DMS53 (cell line): ENCODE results near the gene CACNA1G.

Experiments
- DNase-seq: peaks from one replicate; lab custom pipeline; 2025; lab: John Stamatoyannopoulos, UW

CACNA1G gene

DNA sequence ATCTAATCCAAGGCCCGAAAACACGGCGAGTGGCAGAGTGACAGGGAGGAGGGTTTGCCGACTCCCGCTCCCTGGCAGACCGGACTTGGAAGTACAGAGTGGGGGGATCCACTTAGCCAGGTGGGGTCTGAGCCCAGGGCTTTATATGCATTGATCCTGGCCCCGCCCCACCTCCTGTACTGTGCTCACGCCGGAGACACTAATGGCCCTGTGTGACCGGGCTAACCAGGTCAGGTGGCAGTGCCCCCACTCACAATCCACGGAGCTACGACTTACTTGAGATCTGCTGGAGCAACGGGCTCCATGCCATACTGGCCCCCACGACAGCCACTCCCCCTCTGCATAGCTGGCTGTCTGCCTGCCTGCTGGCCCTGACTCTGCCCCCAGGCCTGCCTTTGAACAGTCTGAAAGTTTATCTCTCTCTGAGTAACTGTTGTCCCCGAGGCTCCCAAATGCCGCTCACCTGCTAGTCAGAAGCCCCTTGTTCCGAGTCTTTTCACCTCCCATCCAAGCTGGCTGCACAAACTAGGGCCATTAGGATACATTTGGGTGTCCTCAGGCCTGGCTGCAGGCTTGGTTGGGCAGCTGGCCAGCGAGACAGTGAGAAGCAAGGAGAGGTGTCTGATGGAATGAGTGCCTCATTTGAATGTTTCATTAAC is 28.0 kb downstream of the CACNA1G start:
- DNase-seq, result no peak

DNA sequence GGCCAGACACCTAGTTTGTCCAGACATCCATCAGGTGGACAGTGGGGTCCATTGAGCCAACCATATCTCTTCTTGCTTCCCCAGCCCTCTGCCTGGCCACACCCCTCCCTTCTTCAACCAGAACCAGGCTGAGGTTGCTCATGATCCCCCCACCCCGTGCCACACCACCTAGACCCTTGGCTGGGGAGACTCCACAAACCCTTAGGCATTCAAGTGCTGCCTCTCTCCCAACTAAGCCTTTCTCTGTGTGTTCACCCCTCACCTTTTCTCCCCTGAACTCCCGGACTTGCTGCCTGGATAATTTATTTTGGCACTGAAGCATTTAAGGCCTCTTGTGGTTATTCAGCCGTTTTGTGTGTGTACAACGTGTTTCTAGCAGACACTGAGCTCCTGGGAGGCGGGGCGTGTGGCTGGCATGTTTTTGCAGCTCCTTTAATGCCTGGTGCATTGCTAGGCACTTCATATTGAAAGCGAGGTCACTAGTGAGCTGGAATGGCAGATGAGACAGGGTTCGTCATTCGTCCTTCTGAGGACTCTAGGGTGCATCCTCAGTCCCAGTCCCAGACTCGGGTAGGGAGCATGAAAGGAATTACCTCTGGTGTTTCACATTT is 28.7 kb downstream of the CACNA1G start:
- peak; percentile 62 for DNase-seq

DNA sequence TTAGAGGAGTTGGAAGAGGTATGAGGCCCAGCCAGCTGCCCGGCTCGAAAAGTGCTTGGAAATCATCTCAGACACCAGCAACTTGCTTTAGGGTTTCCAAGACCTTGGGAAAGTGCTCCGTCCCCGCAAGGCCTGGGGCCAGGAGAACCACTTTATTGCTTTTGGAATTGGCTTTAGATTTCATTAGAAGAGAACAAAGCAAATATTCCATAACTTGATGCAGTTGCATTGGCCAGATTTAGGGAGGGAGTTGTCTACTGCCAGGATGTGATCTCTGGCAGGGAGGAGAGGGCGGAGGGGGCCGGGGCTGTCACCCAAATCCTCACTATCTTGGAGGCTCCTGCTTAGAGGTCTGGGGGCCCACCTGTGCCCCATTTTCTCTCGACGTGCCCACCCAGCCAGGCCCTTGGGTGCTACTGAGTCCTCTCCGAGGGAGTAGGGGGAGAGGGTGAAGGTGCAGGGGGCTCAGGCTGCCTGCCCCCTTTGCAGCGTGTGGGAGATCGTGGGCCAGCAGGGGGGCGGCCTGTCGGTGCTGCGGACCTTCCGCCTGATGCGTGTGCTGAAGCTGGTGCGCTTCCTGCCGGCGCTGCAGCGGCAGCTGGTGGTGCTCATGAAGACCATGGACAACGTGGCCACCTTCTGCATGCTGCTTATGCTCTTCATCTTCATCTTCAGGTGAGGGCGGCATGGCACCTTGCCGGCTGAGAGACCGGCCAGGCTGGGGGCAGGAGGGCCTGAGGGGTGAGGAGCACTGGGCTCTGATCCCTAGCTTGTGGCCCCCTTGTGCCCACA is 30.6 kb downstream of the CACNA1G start:
- no peak for DNase-seq

DNA sequence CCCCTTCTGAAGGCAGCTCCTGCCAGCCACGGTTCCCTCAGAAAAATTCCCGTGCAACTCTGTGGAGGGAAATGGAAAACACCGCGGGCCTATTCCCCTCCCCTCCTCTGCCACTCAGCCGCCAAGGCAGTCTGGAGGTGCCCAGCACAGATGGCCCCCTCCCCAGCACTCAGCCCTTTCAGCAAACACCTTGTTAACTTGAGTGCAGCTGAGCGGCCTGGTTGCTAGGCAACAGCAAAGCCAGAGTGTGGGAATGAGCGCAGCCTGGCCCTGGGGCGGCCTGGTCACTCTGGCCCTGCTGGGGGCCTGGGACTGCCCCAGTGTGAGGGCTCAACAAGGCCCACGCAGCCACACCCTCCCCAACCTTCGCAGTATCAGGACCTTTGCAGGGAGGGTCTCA is 32.8 kb downstream of the CACNA1G start:
- peak; percentile 96 for DNase-seq

DNA sequence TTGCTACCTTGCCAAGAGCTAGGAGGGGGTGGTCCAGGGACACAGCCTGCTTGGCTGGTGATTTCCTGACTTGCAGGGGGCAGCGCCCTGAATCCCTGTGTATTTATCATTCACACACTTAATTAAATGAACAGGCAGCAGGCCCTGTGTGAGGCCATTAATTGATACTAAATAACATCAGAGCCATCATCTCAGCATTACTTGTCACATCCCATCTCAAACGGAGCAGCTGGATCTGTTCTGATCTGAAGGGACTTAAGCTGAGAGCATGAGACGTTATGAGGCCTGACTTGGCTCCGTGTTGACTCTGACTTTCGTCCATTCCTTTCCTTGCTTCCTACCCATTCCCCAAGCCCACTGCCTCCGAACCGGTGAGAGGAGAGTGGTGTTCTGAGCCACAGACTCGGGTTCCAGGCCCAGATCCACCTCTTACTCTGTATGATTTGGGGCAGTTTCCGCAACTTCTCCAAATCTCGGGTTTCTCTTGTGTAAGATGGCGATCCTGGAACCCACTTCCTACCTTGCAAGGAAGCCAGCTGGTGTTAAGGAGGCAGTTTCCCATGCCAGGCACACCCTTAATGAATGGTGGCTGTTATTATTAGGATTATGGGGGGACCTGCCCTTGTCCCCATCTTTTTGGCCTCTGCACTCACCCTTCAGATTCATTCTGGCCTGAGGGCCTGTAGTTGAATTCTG is 33.8 kb downstream of the CACNA1G start:
- peak; percentile 22 for DNase-seq

DNA sequence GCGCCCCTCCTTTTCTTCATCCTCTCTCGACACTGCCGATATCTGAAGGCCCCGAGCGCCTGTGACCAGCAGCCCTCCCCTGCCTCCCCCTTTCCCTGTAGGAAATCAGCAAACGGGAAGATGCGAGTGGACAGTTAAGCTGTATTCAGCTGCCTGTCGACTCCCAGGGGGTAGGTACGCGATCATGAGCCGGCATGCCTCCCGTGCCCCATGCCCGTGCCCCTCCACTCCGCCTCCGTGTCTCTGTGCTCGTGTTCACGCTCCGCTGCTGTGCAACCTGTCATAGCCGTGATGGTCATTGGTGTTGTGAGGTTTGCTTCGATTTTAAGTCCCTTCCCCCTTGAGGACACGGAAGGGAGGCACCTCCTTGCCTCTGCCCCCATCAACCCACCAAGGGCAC is 34.4 kb downstream of the CACNA1G start:
- DNase-seq, result no peak

DNA sequence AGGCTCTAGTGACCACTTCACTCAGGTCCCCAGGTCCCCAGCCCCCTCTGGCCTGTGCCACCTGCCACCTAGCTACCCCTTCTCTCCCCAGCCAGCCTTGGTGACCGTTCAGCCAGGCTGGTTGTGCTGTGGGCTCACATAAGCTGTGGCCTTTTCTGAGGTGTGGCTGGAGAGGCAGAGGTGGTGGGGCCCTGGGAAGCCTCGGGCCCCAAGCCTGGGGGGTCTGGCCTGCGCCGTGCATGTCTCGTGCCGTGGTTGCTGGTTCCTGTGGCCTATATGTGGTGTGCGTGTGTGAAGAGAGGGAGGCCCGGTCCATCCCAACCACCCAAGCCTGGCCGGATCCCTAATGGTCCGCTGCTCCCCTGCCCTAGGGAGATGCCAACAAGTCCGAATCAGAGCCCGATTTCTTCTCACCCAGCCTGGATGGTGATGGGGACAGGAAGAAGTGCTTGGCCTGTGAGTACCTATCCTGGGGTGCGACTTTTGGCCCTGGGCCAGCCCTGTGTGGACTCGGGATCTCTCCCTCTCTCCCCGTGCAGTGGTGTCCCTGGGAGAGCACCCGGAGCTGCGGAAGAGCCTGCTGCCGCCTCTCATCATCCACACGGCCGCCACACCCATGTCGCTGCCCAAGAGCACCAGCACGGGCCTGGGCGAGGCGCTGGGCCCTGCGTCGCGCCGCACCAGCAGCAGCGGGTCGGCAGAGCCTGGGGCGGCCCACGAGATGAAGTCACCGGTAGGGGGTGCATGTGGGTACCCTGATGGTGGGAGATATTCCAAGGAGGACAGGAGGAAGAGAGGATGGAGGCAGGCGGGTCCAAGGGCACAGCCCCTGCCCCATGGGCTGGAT is 35.9 kb downstream of the CACNA1G start:
- no peak for DNase-seq

DNA sequence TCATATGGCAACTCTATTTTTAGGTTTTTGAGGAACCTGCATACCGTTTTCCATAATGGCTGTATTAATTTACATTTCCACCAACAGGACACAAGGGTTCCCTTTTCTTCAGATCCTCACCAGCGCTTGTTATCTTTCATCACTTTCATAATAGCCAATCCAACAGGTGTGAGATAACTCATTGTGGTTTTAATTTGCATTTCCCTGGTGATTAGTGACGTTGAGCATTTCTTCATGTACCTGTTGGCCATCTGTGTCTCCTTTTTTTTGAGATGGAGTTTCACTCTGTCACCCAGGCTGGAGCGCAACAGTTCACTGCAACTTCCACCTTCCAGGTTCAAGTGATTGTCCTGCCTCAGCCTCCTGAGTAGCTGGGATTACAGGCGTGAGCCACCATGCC is 38.0 kb downstream of the CACNA1G start:
- DNase-seq, result no peak

DNA sequence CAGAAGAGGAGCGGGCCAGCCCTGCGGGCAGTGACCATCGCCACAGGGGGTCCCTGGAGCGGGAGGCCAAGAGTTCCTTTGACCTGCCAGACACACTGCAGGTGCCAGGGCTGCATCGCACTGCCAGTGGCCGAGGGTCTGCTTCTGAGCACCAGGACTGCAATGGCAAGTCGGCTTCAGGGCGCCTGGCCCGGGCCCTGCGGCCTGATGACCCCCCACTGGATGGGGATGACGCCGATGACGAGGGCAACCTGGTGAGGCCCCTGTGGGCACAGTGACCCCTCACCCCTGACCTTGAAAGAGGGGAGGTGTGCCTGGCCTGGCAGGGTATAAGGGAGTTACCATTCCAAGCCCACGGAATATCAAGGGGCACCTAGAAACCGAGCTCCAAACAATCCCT is 39.1 kb downstream of the CACNA1G start:
- DNase-seq, result no peak

DNA sequence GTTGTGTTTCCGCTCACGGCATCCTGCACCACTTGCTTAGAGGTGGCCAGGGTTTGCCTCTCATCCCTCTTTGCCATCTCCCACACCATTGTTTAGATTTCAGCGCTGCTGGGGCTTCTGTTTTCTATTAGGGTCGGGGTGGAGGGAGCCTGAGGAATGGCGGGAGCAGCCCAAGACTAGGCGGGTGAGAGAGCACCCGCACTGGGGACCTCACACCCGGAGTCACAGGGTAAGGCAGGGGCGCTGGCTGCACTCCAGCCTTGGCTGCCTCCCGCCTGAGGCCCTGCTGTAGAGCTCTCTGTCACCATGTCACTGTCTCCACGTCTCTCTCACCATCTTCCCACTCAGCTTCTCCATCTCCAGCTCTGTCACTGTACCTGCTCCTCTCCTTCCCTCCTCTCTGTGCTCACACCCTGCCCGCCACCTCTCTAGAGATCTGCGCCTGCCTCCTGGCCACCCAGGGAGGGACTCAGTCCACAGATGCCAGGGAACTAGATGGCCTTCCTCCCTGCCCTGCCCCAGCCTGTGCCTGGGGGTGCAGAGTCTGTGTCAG is 41.4 kb downstream of the CACNA1G start:
- no peak for DNase-seq

DNA sequence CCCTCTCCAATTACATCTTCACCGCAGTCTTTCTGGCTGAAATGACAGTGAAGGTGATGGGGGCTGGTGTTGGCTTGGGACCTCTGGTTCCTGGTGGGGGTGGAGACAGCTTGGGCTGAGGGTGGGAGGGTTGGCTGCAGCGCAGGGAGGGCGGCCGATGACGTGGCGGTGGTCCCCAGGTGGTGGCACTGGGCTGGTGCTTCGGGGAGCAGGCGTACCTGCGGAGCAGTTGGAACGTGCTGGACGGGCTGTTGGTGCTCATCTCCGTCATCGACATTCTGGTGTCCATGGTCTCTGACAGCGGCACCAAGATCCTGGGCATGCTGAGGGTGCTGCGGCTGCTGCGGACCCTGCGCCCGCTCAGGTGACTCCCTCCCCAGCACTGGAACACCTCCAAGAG is 42.3 kb downstream of the CACNA1G start:
- DNase-seq, result no peak

DNA sequence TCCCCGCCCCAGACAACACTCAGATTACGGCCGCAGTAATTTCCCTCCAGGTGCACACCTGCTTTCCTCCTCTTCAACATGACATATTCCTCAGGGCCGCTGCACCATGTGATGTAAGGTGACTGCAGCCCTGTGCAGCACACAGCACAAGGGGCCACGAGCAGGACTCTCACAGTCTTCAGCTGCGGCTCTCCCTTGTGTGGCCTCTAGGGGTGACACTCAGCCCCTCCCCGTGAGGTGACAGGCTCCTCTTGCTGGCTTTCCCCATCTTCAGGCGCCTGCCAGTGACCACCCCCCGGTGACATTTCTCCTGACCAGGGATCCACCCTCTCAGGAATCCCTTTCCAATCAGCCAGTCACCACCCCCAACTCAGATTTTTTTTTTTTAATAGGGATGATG is 42.8 kb downstream of the CACNA1G start:
- DNase-seq, result peak; percentile 96

DNA sequence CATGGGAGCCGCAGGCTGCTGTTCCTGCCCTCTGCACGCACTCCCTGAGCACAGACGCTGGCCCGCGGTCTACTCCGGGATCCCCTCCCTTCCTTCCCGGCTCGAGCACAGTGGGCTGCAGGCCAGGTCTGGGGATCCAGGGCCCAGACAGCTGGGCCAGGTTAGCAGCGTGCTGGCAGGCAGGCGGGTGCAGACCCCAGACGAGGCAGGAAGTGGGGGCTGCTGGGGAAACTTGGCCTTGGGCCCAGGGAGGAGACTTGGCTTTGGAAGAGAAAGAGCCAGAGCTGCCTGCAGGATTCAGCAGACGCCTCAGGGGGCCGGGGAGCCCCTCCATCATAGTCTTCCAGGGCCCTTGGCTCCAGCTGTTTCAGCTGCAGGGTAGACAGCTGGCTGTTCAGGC is 44.0 kb downstream of the CACNA1G start:
- no peak for DNase-seq

DNA sequence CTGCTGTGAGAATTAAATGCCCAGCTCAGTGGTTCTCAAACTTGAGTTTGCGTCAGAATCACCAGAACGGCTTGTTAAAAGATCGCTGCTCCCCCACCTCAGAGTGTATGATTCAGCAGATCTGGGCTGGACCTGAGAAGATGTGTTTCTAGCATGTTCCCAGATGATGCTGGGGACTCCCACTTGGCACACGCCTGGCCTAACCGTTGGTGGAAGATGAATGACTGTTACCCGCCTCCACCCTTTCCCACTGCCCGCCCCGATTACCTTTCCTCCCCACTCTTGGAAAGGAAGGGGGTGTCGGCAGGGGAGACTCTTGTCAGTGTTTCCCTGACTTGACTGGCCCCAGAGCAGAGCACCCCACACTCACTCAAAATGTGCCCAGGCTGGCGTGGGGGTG is 44.9 kb downstream of the CACNA1G start:
- no peak for DNase-seq

DNA sequence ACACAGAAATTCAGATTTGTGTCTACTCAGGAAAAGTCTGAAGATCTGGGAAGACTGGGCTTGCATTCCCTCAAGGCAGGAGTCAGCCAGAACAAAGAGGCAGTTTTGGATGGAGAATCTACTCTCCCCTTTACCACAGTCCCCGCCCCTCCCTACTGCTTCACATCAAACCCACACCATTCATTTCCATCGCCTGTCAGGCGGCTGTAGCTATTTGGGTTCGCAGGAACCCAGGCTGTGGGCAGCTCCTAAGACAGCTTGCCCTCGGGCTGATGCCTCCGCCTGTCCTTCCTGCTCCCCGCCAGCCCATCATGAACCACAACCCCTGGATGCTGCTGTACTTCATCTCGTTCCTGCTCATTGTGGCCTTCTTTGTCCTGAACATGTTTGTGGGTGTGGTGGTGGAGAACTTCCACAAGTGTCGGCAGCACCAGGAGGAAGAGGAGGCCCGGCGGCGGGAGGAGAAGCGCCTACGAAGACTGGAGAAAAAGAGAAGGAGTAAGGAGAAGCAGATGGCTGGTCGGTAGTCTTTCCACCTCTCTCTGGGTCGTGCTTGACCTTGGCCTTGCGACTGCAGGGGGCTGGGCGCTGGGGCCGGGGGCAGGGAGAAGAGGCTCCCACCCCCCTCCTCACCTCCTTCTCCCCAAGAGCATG is 47.1 kb downstream of the CACNA1G start:
- no peak for DNase-seq

DNA sequence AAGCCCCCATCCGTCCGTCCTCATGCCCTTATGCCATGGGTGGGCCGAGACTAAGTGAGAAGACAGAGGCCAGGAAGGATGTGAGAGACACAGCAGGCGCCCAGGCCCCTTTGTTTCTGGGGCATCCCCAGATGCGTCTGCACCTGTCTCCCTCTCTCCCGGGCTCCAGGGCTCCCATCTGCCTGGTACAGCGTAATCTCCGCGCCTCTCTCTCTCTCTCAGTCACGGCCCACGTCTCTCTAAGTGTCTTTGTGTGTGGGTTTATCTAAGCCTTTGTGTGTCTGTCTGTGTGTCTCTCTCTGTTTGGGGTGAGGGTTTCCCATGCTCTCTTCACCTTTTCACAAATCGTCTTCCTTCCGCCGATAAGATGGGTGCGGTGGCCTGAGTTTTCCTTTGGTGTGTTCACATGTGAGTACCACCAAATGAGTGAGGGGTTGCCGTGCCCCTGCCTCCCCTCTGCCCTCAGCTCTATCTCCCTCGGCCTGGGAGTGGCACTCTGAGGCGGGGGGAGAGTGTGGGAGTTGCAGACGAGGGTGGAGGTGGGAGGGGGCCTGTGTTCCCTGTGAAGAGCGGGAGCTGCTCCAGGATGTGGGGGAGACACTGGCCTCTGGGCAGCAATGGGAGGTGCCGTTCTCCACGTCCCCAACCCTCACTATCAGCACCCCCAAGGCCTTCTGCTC is 48.3 kb downstream of the CACNA1G start:
- peak; percentile 97 for DNase-seq

DNA sequence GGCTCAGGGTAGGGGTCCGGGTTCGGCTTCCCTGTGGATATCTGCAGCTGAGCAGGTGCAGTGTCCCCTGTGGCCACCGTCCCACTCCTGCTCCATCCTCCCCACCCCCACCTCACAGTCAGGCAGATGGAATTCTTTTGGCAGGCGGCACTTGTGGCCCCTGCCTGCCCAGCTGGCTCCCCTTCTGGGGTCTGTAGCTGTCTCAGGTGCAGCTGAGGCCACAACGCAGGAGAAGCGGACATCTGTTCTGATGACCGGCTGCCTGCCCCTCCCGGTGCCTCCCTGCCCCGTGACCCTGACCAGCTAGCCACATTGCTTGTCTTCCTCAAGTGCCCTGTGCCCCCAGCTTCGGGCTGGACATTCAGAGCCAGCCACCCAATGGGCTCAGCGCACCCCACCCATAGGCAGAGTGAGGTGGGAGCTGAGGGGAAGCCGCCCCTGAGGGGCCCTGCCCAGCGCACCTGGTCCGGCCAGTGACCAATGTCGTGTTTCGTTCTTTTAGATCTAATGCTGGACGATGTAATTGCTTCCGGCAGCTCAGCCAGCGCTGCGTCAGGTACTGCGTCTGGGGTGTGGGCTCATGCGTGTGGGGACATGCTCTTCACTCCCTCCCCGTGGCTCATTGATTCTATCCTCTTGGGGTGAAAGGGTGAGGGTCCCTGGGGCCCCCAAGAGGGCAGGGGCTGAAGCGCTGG is 49.0 kb downstream of the CACNA1G start:
- peak; percentile 78 for DNase-seq

DNA sequence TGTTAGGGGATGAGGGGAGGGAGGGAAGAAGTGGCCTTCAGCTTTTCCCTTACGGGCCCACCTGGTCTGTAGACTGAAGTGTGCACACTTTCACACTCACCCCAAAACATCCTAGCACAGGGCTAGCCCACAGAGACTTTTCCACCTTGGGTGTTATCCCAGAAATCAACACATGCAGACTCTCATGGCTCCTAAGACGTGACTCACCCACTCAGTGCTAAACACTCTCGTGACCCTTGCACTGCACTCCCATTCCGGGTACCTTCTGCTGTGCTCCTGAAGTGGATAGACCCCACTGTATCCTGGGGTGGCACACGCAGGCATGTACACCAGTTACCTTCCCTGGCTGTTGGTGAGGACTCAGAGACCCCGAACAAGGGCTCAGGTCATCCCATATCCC is 51.1 kb downstream of the CACNA1G start:
- DNase-seq, result no peak

DNA sequence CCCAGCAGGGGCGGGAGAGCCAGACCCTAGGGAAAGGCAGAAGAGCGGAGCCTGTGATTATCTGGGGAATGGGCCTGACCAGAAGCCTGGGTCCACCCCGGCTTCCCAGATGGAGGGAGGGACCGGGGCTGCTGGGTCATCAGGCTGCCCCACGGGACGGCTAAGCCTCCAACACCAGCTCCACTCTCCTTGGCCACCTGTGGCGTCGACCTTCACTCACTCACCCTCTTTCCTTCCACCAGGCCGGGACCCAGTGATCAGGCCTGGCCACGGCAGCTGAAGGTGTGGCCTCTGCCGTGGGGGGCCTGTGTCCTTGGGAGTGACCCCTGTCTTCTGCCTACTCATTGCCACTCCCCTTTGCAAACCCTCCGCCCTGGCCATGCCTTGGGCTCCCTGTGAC is 51.8 kb downstream of the CACNA1G start:
- DNase-seq, result no peak
